ENCODE data around the gene CCDC124. TPM values are rescaled to one million over a fixed set of nuclear protein-coding genes. Genes with fewer than 3 reads are reported as not detected.

The CCDC124 gene
- total and polyA plus RNA-seq, 10 of the 15 experiments (the other 5 are each of a cell fraction or from before 2014, with no cell fraction given) = 3.7 to 184 (median 51.8) TPM

GRCh38 chr19:17975032-17975431 is 42.2 kb downstream of the CCDC124 start (continued):
- TF ChIP-seq E2F8 (IDR thresholded peaks at IDR 0.05; ENCODE audit: low read depth, partially characterized antibody) (no peak), TCF3 (IDR thresholded peaks at IDR 0.05; ENCODE audit: borderline replicate concordance, insufficient read depth, low read depth, low read length) (no peak), MEF2B (IDR thresholded peaks at IDR 0.05; ENCODE audit: partially characterized antibody, poor library complexity, severe bottlenecking) (no peak), BCLAF1 (IDR thresholded peaks at IDR 0.05) (no peak), MYB (IDR thresholded peaks at IDR 0.05; ENCODE audit: borderline replicate concordance, low read depth, low read length) (no peak), ZNF592 (IDR thresholded peaks at IDR 0.05) (no peak), ZNF24 (IDR thresholded peaks at IDR 0.05) (no peak), EZH2 (IDR thresholded peaks at IDR 0.05; ENCODE audit: borderline replicate concordance, control insufficient read depth, low read depth, low read length) (no peak)
